Stimulated activated CD8-positive, alpha-beta memory T cell treated with anti-CD3 and anti-CD28 coated beads, Interleukin-4, amount 100 ng/mL, for 48 hours (primary cell): ENCODE measurements around the gene ARL2.

Experiments used
- DNase-seq: peaks from one replicate; pipeline ENCODE4 v3.0.0-alpha.2; 2020

Gene ARL2

DNA sequence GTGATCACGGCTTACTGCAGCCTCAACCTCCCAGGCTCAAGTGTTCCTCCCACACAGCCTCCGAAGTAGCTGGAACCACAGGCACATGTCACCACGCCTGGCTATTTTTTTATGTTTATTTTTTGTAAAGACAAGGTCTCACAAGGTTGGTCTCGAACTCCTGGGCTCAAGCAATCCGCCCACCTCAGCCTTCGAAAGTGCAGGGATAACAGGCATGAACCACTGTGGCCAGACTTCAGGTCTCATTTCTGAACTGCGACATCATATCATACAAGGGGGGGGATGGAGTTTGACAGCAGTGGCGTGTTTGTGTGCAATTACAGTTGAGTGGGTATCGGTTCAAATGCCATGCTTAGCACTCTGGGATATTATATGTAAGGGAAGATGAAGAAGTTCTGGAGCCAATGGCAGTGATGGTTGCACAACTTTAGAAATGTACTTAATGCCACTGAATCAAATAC is 37.5 kb downstream of the ARL2 start:
- no peak for DNase-seq

DNA sequence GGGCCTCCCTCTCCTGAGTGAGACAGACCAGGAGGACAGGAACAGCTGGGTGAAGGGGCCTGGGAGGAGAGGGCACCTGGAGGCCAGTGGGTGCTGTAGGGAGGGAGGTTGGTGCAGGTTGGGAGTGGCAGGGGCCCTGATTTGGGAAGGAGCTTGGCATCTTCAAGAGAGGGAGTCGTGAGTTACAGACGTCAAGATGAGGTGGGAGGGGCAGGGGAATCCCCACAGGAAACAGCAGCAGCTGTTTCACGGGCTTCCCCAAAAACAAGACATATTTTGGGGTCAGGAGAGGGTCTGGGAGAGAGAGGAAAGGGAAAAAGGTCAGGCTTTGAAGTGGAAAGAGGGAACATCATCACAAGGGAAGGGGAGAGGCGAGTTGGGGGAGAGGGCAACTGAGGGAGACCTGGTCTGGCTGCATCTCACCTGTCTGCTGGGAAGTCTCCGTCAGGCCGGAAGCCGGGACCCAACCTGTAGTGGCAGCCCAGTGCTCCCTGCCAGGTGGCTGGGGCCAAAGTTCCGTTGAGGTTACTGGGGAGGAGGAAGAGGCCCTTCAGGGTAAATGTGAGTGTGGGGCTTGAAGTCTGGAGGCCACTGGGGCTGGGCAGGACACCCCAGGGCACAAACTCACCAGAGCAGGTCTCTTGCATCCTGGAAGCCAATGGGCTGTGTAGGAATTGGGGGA is 40.0 kb downstream of the ARL2 start:
- no peak for DNase-seq

DNA sequence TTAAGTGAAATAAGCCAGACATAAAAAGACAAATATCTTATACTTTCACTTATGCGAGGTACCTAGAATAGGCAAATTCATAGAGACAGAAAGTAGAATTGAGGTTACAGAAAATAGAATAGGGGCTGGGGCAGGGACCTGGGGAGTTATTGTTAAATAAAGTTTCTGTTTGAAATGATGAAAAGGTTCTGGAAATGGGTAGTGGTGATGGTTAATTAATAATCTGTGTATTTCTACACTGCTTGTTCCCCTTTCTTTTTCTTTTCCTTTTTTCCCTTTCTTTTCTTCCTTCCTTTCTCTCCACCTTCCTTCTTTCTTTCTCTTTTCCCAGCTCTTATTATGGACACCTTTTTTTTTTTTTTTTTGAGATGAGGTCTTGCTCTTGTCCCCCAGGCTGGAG is 41.6 kb downstream of the ARL2 start:
- no peak for DNase-seq

DNA sequence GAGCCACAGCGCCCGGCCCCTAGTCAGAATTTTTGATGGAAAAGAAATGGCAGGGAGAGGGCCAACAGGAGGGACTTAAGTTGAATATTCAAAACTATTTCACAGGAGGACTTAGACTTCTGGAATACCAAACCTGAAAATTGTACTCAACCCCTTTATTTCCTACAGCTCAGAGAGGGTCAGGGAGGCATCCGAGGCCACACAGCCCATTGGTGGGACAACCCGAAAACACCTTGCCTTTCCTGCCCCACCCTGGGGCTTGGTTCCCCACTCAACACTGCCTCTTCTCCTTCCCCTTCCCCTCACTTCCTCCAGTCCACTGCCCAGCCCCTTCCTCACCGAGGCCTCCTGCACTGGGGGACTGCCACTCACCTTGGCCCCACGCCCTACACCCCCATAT is 43.0 kb downstream of the ARL2 start:
- no peak for DNase-seq

DNA sequence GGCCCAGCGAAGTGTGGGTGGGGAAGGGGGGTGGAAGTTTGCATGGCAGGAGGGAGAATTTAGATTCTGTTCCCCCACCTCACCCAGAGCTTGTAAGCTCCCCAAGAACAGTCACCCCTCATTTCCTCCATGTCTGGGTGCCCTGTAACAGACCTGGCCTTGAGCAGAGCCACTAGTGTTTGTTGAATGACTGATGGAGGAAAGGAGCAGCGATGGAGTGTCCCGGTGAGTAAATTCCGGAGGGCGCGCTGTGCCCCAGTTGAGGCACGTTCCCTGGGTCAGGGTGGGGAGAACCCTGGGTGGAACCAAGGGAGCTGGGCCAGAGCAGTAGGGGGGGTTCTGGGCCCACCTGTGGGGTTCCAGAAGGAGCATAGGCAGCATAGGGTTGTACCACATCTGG is 43.6 kb downstream of the ARL2 start:
- DNase-seq = no peak

DNA sequence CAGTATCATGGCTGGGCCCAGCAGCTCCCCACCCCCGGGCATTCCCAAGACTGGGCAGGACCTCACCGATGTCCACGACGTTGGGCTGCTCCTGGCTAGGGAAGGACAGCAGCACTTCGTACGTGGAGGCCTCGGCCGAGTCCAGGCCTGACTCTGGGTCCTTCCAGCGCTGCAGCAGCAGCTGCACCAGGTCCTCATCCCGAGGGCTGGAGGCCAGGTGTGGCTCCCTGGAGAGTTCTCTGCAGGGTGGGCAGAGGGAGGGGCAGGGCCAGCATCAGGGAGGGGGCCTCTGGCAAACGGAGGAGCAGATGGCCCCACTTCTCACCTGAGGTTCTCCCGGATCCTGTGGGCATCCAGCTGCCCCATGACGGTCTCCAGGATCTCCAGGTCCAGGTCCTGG is 44.1 kb downstream of the ARL2 start:
- no peak for DNase-seq

DNA sequence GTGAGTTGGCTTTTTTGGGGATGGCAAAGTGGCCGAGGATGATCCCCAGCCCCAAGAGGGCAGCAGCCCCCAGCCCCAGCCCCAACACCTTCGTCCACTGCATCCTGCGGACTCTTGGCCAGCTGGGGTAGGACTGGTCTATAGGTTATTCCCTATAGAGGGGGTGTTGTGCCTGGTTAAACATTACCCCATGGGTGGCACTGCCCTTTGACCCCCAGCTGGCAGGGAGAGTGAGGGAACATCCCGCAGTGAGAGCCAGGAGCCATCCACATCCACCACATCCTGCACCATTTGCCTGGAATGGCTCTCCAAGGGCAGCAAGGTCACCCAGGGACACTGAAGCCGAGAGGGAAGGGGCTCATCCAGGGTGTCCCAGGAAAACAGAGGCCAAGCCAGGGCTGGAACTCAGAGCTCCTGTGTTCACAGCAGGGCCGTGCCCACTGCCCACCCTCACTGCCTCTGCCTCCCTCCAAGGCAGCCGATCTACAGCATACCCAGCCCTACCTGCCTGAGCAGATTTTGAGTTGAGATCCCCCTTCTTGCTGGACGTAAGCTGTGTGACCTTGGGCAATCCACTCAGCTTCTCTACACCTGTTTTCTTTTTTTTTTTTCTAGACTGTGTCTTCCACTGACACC is 44.6 kb downstream of the ARL2 start, which contains the start of gene NAALADL1:
Gene NAALADL1 (minus strand): TSS at position 135 of the 636 bp plus-strand sequence. CDS start 32 bp downstream, at position 103.
- no peak for DNase-seq

DNA sequence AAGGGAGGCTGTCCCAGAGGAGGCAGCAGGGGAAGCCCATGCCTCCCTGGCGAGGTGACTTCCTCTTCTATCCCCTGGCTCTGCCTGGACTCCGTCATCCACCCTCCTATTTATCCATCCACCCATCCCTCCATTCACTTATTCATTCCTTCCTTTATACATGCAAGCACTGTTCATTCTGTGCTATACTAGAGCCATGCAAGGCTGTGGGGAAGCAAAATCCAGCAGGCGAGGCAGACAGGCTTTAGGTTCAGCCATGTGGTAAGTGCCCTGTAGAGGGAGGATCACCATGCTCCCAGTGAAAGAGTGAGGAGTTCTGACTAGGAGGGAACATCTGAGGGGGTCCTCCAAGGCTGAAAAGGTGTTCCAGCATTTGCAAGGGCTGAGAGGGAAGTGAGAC is 45.6 kb downstream of the ARL2 start:
- no peak for DNase-seq

DNA sequence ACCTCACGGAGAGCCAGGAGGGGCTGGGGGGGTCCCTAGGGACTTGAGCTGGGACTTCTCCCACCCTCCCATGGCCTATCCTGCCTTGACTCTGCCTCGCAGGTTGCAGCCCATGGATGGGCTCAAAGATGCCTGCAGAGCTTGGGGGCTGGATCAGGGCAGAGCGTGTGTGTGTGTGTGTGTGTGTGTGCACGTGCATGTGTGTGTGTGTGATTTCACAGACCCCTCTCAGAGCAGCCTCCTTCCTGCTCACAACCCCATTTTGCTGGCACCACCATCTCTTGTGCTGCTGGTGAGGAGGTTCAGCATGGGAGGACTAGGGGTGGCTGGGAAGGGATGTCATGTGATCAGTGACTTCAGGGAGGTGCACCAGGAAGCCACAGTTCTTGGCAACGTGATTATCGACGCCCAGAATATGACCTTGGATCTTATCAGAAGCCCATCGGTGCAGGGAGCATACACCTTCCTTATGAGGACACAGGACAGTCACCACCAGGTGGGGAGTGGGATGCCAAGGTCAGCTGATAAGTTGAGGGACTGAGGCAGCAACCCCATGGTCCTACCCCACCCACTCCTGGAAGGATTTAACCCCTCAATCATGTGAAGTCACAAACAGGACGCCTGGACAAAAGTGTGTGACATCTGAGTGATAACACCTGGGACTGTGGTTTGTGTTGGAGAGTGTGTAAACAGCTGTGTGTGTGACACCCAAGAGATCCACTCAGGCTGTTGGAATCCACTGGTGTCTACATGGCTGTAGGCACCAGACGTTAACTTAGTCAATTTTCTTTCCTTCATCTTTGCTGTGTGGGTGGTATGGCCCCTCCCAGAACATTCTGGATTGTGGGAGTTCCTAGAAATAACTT is 46.2 kb downstream of the ARL2 start:
- no peak for DNase-seq

DNA sequence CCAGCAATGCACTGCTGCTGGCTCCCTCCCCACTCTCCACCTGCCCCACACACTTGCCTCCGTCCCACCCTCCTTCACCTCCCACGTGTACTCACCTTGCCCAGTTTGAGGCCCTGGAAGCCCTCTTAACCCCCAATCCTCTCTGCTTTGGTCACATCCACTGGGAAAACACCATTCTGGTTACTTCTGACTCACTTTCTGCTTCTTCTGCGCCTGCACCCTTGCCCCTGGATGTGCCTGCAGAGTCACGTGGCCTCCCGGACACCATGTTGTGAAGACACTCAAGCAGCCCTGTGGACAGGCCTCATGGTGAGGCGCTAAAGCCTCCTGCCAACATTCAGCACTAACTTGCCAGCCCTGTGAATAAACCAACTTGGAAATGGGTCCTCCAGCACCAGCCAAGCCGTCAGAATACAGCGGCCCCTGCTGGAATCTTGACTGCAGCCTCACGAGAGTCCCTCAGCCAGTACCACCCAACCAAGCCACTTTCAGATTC is 47.0 kb downstream of the ARL2 start:
- no peak for DNase-seq

DNA sequence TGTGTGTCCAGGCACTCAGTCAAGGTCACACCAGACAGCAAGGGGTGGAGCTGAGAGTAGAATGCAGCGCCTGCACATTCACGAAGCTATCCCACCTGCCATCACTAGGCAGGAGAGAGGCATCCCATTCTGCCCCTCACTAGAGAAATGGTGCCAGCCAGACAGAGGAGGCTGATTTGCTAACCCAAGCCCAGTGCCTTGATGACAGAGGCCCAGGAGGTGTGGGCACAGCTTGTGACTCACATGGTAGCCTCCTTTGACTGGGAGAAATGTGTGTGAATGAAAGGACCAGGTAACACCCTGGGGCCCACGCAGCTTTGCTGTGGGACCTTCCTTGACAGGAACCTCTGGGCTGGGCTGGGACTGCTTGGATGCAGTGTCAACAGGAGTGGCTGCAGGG is 49.6 kb downstream of the ARL2 start:
- DNase-seq = no peak

DNA sequence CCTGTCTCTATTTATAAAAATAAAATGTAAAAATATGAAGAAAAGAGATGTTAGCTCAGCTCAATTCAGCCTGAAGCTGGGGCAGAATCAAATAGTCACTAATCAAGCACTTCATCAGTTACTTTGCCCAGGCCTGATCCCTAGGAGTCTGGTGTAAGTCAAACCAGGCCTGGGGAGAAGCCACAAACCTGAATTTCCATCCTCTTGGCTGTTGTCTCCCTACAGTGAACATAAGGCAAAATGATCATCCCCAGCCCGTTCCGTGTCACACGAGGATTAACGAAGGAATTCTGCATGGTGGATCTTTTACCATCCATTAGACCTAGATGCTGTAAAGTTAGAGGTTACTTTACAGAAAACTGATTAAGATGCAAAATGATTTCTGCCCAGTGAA is 50.9 kb downstream of the ARL2 start:
- no peak for DNase-seq

DNA sequence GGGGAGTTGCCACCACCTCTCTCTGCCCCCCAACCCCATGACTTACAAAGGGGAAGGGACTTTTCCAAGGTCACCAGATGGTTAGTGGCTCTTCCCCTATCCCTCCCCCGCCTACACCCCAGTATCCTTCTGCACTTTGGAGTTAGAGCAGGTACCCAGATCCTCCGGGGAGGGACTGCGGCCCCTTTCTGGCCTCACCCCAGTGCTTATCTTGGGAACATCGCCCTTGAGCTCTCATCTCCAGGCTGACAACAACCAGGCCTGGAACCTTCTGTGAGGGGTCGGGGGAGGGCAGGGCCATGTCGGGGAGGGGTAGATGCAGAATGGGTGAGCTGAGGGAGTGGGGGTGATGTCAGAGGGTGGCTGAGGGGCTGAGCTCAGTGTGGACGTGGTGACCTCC is 51.9 kb downstream of the ARL2 start:
- DNase-seq = no peak

DNA sequence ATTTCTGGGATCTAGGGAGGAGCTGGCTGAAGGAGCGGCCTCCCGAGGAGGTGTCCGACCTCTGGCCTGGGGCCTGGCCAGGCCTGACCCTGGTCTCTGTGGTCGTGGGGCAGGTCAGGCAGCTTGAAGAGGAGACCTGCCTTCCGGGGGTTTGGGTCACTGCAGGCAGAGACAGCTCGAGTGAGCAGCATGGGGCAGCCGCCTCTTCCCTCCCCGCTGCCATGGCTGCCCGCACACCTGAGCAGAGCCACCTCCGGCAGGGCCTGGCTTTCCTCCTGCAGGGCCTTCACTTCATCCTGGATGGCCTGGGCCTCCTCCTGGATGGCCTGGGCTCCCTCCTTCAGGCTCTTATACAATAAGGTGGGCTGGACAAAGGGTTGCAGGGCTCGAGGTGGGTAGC is 52.4 kb downstream of the ARL2 start:
- no peak for DNase-seq

DNA sequence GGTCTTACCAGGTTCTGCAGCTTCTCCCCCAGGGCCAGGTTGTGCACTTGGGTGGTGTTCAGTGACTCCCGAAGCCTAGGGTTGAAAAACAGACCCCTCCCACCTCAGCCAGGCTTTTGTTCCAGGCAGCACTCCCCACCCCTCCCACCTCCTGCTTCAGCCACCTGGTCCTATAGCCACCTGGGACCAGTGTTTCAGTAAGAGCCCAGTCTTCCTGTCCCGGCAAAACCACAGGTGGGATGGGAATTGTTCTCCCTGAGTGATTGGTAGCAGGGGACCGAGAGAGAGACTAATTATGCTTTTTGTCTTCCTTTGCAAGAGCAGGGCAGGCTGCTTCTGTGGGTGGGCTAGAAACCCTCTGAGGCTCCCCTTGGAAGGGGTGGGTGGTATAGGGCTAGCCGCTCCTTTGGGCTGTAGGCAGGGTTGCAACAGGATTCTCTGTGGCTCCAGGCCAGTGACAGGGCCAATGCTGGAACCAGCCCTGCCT is 52.9 kb downstream of the ARL2 start:
- DNase-seq = no peak

DNA sequence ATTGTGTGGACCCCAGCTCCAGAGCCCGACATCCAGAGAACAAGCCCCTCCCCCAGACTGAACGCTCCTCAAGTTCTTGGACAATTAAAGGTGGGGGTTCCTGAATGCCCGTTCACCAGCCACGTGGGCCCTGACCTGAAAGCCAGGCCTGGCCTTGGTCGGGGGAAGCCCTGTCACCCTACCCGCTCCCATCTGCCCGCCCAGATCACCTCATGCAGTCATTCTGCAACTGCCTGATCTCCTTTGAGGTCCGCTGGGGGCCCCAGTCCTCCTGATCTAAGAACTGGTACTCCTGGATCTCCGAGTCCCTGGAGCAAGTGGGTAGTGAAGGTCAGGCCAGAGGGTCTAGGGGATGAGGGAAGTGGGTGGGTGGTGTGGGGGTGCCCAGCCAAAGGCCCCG is 53.5 kb downstream of the ARL2 start:
- no peak for DNase-seq

DNA sequence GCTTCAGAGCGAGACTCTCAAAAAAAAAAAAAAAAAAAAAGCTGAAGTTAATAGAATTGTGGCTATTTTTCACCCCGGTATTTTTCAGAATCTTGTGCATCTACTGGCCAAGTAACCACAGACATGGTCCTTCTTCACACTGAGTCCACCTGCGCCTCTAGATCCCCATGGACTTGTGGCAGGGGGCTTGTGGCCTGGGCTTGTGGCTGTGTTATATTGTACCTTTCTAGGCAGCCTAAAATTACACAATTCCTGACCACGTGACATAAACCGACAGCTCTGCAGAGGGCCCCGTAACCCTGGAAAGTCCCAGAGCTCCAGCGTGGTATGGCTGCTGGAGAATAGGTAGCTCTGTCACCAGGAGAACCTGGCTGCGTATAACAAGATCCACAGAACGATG is 55.3 kb downstream of the ARL2 start:
- no peak for DNase-seq
